GM23248 (cell line): ENCODE measurements around the gene PRPH2. TPM values are rescaled to one million over a fixed set of nuclear protein-coding genes. Genes with fewer than 3 reads are reported as not detected.

Experiments
- DNase-seq: peaks from one replicate; pipeline ENCODE4 v3.0.0-alpha.2; 2015
- H2AFZ ChIP-seq: fragments of 200-600 bp; sonication (generic); 2 replicates; pipeline ENCODE4 v1.6.1; 2016; ENCODE audit warnings: antibody characterized with exemption
- H3F3A ChIP-seq: fragments of 200-600 bp; sonication (generic); 2 replicates; pipeline ENCODE4 v1.6.1; 2016; ENCODE audit warnings: mild to moderate bottlenecking, antibody characterized with exemption, mixed run types; ENCODE audit not compliant: insufficient read depth
- H3K27ac ChIP-seq: fragments of 200-600 bp; sonication (generic); 2 replicates; pipeline ENCODE4 v1.5.1; 2016; ENCODE audit warnings: mild to moderate bottlenecking
- H3K27me3 ChIP-seq: fragments of 200-600 bp; sonication (generic); replicated peaks from 2 replicates; pipeline ENCODE4 v1.6.1; 2016; ENCODE audit warnings: mild to moderate bottlenecking; ENCODE audit not compliant: insufficient read depth
- H3K36me3 ChIP-seq: fragments of 200-600 bp; sonication (generic); 2 replicates; pipeline ENCODE4 v1.6.1; 2016; ENCODE audit warnings: low read depth, mild to moderate bottlenecking
- H3K4me1 ChIP-seq: fragments of 200-600 bp; sonication (generic); 2 replicates; pipeline ENCODE4 v1.6.1; 2016; ENCODE audit warnings: mild to moderate bottlenecking; ENCODE audit not compliant: insufficient read depth
- H3K4me2 ChIP-seq: fragments of 200-600 bp; sonication (generic); one replicate; pipeline ENCODE4 v1.6.1; 2016; ENCODE audit warnings: mild to moderate bottlenecking; ENCODE audit not compliant: unreplicated experiment
- H3K4me3 ChIP-seq: fragments of 200-600 bp; sonication (generic); 2 replicates; pipeline ENCODE4 v1.5.1; 2016; ENCODE audit warnings: mild to moderate bottlenecking
- H3K79me2 ChIP-seq: fragments of 200-600 bp; sonication (generic); 2 replicates; pipeline ENCODE4 v1.6.1; 2016; ENCODE audit warnings: mild to moderate bottlenecking; ENCODE audit not compliant: insufficient read depth
- H3K9ac ChIP-seq: fragments of 200-600 bp; sonication (generic); 2 replicates; pipeline ENCODE4 v1.6.1; 2016; ENCODE audit warnings: mild to moderate bottlenecking
- H3K9me2 ChIP-seq: fragments of 200-600 bp; sonication (generic); 2 replicates; pipeline ENCODE4 v1.6.1; 2016; ENCODE audit warnings: mixed run types, mild to moderate bottlenecking, moderate library complexity; ENCODE audit not compliant: insufficient read depth
- H3K9me3 ChIP-seq: fragments of 200-600 bp; sonication (generic); one replicate; pipeline ENCODE4 v1.6.1; 2017; ENCODE audit warnings: low read depth
- H4K20me1 ChIP-seq: fragments of 200-600 bp; sonication (generic); 2 replicates; pipeline ENCODE4 v1.6.0; 2016; ENCODE audit not compliant: insufficient read depth
- EZH2 ChIP-seq: fragments of 200-600 bp; sonication (generic); IDR thresholded peaks from 2 replicates; pipeline ENCODE4 v1.6.1; 2018; ENCODE audit warnings: antibody characterized with exemption, mild to moderate bottlenecking; ENCODE audit not compliant: insufficient read depth, poor library complexity, severe bottlenecking
- EZH2phosphoT487 ChIP-seq: fragments of 200-600 bp; sonication (generic); IDR thresholded peaks from 2 replicates; pipeline ENCODE4 v1.6.1; 2018; ENCODE audit warnings: antibody characterized with exemption, moderate library complexity, mild to moderate bottlenecking, low read depth; ENCODE audit not compliant: insufficient read depth
- WGBS, 2 experiments: methylation state at CpG; one replicate each; pipeline ENCODE4 v1.1.6; 2015 to 2017; ENCODE audit warnings: low lambda C conversion rate in 2 of 2, low coverage in 1 of 2; ENCODE audit errors: missing lambda C conversion rate in 2 of 2; 5-methylcytosine and 5-hydroxymethylcytosine counted together
- in situ Hi-C: fragments of 300-500 bp; cut with MboI; formaldehyde crosslinking; loops from 2 replicates; pipeline ENCODE4 v1.15.0; 2020
- polyA plus RNA-seq: library from polyadenylated mRNA; unstranded; fragments of >200 nt; fragmentation: Nextera tagmentation; extraction: Ambion mirVana; gene quantifications from 2 replicates; pipeline ENCODE4 v1.2.1, GENCODE V29; 2016
- total RNA-seq: library from RNA; depleted of rRNA; stranded (reverse); fragments of >200 nt; shearing (Covaris generic); gene quantifications from 2 replicates; pipeline ENCODE4 v1.2.3, GENCODE V29; 2014

Gene PRPH2
- total and polyA plus RNA-seq, 2 experiments from 2014 or later, result 1.5 to 1.7 TPM

- Histone ChIP-seq H3K27me3 (no peaks in the 10 kb centered on the region), H3K4me1 (peaks cover 19% of the 10 kb centered on the region), H3K9me2 (no peaks in the 10 kb centered on the region), H3K9me3 (no peaks in the 10 kb centered on the region), H3K27ac (peak overlapping the region; percentile 88), H4K20me1 (no peaks in the 10 kb centered on the region), H3K9ac (peak overlapping the region; percentile 95), H3K36me3 (no peaks in the 10 kb centered on the region), H3K79me2 (peaks cover 30% of the 10 kb centered on the region), H2AFZ (peak overlapping the region; percentile 82), H3K4me3 (peak overlapping the region; percentile 94), H3K4me2 (peak overlapping the region; percentile 98), H3F3A (peaks cover 30% of the 10 kb centered on the region)
- no peak for TF ChIP-seq EZH2
- 1 to 4% methylated on average over 29 of the region's 29 CpGs for WGBS, 2 experiments
- in situ Hi-C loops, result no loop called here
- peak; percentile 61 for DNase-seq
These were observed 22.8 kb upstream of the PRPH2 start for GRCh38 chr6:42745083-42745639.

- H3K9ac ChIP-seq, result peak overlapping the region; percentile 95
- DNase-seq, result peak; percentile 68
- TF ChIP-seq EZH2phosphoT487, result no peak
- no peak for TF ChIP-seq EZH2
- H2AFZ ChIP-seq, result peak overlapping the region; percentile 11; the same call in 1 of the 2 replicates
- H3K79me2 ChIP-seq, result peaks cover 30% of the 10 kb centered on the region
- peak overlapping the region; percentile 88 for H3K27ac ChIP-seq
- no peaks in the 10 kb centered on the region for H3K9me3 ChIP-seq
- H3K4me3 ChIP-seq, result peak overlapping the region; percentile 94
- peak overlapping the region; percentile 98 for H3K4me2 ChIP-seq
- H3K4me1 ChIP-seq, result peaks cover 19% of the 10 kb centered on the region
- 14 to 16% methylated on average over 21 of the region's 21 CpGs for WGBS, 2 experiments
- H4K20me1 ChIP-seq, result no peaks in the 10 kb centered on the region
- H3K27me3 ChIP-seq, result no peaks in the 10 kb centered on the region
- H3K36me3 ChIP-seq, result no peaks in the 10 kb centered on the region
- in situ Hi-C loops, result no loop called here
- no peaks in the 10 kb centered on the region for H3K9me2 ChIP-seq
- peaks cover 30% of the 10 kb centered on the region for H3F3A ChIP-seq
These were observed 22.0 kb upstream of the PRPH2 start for GRCh38 chr6:42744351-42744893.

- 0 out of 2 replicates have a peak overlapping the region, but pooled peaks have one; percentile 13 for H3K27ac ChIP-seq
- no peak overlapping the region for H3K4me2 ChIP-seq
- no peaks in the 10 kb centered on the region for H3K9me2 ChIP-seq
- TF ChIP-seq EZH2phosphoT487 (no peak), EZH2 (no peak)
- no peak overlapping the region for H3K4me3 ChIP-seq
- no peaks in the 10 kb centered on the region for H3K36me3 ChIP-seq
- in situ Hi-C loops, result no loop called here
- 60 to 73% methylated on average over 5 of the region's 5 CpGs for WGBS, 2 experiments
- no peak overlapping the region for H3K9ac ChIP-seq
- no peaks in the 10 kb centered on the region for H3K9me3 ChIP-seq
- no peaks in the 10 kb centered on the region for H3K27me3 ChIP-seq
- H3K79me2 ChIP-seq, result peaks cover 30% of the 10 kb centered on the region
- H4K20me1 ChIP-seq, result no peaks in the 10 kb centered on the region
- peak; percentile 49 for DNase-seq
- peaks cover 13% of the 10 kb centered on the region for H3K4me1 ChIP-seq
- no peak overlapping the region for H2AFZ ChIP-seq
- H3F3A ChIP-seq, result peaks cover 14% of the 10 kb centered on the region
These were observed 19.9 kb upstream of the PRPH2 start for GRCh38 chr6:42742116-42742894.

GRCh38 chr6:42740725-42741124, 18.3 kb upstream of the PRPH2 start:
- no peak overlapping the region for H3K4me3 ChIP-seq
- H3K4me1 ChIP-seq, result peaks cover 13% of the 10 kb centered on the region
- 46 to 52% methylated on average over 3 of the region's 3 CpGs for WGBS, 2 experiments
- no peak overlapping the region for H3K27ac ChIP-seq
- in situ Hi-C loops, result no loop called here
- peak; percentile 50 for DNase-seq
- no peak overlapping the region for H3K9ac ChIP-seq
- no peaks in the 10 kb centered on the region for H3K27me3 ChIP-seq
- H3K4me2 ChIP-seq, result no peak overlapping the region
- H2AFZ ChIP-seq, result peak overlapping the region; percentile 32; the same call in 1 of the 2 replicates
- no peaks in the 10 kb centered on the region for H3K9me2 ChIP-seq
- no peaks in the 10 kb centered on the region for H3K36me3 ChIP-seq
- peaks cover 11% of the 10 kb centered on the region for H3F3A ChIP-seq
- H3K9me3 ChIP-seq, result no peaks in the 10 kb centered on the region
- H4K20me1 ChIP-seq, result no peaks in the 10 kb centered on the region
- H3K79me2 ChIP-seq, result peaks cover 28% of the 10 kb centered on the region
- no peak for TF ChIP-seq EZH2phosphoT487
- no peak for TF ChIP-seq EZH2
